ENCODE results near the gene VEPH1. TPM values are rescaled to one million over a fixed set of nuclear protein-coding genes. Genes with fewer than 3 reads are reported as not detected.

The VEPH1 gene
- total RNA-seq, 2 donors from 2014 or later, result 15.0 to 30.0 TPM

DNA sequence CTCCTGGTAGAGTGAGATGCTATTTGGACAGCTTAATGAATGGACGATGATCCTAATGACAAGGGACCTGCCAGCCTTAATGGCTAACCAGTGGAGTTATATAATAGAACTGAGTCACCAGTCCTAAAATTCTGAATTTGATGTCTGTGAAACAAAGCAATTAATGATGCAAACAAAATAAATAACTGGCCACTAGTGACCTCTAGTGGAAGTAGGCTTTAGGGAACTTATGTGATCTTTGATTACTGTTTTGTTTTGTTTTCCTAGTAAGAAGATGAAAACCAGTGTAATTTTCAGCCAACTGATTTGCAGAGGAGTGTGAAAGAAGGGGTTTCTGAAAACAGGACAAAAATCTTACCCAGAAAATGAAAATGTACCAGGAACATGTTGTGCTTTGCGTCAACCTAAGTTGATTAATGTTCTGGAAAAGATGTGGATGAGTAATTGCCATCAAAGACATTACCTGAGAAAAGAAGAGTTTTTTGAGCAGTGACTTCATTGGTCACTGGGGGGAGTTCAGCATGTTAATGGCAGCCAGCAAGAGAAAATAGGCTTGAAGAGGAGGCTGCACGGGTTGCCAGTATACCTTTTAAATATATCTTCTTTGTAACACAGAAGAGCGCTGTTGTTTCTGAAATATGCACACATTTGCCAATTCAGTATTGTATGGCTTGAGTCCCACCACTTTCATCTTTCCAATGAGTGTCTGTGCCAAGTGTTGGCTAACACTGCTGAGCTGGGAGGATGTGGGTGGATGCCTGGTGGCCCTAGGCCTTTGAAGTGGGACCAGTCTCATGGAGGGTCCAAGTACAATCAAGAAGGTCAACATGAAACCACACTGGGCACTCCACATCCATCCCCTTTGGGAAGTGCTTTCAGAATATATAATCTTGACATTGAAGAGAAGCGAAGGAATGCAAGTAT lies 9.3 kb downstream of the VEPH1 start:
- H3K27me3 ChIP-seq, result no peaks in the 10 kb centered on the region
- no peaks in the 10 kb centered on the region for H3K36me3 ChIP-seq (replicated peaks in 1 of 2; ENCODE audit: insufficient read depth in 1 of 2, low read depth in 2 of 2)
- no peak overlapping the region for H3K4me3 ChIP-seq
- ATAC-seq, result peak; percentile 59
- H3K9me3 ChIP-seq, result no peaks in the 10 kb centered on the region
- peak in 1 of 4 donors; percentile 6 for DNase-seq
- H3K27ac ChIP-seq, result peak overlapping the region in 1 of 4 donors; percentile 4
- TF ChIP-seq, protein P1, sequence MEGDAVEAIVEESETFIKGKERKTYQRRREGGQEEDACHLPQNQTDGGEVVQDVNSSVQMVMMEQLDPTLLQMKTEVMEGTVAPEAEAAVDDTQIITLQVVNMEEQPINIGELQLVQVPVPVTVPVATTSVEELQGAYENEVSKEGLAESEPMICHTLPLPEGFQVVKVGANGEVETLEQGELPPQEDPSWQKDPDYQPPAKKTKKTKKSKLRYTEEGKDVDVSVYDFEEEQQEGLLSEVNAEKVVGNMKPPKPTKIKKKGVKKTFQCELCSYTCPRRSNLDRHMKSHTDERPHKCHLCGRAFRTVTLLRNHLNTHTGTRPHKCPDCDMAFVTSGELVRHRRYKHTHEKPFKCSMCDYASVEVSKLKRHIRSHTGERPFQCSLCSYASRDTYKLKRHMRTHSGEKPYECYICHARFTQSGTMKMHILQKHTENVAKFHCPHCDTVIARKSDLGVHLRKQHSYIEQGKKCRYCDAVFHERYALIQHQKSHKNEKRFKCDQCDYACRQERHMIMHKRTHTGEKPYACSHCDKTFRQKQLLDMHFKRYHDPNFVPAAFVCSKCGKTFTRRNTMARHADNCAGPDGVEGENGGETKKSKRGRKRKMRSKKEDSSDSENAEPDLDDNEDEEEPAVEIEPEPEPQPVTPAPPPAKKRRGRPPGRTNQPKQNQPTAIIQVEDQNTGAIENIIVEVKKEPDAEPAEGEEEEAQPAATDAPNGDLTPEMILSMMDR (IDR thresholded peaks at IDR 0.05), result peak; percentile 47 to 71 (median 63)
- TF ChIP-seq POLR2A (IDR thresholded peaks at IDR 0.05), result no peak
- peaks cover 11% of the 10 kb centered on the region for H3K4me1 ChIP-seq
- intact Hi-C loops (cut with DNase I), result loop anchor here (10.0 kb wide), 1 partner anchor 289 kb away; no protein-coding TSS in a partner anchor
- WGBS, 2 donors, result 76 to 77% methylated on average over 5 of the region's 5 CpGs

DNA sequence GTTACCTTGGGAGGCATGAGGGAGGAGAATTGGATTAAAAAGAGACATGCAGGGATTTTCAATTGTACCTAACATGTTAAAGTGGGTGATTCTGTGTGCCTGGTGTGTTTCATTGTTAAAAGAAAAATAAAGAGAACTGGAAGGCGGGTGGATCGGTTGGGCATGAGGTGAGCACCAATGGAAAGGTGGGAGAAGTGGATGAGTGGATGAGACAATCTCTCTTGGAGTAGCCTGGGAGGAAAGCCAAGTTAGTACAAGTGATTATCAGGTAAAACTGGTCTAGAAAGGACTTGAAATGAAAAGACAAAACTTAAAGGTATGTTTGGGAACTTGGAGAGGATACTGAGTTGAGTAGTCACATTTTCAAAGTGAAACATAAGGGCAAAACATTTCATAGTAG lies 12.1 kb downstream of the VEPH1 start:
- intact Hi-C loops (cut with DNase I), result loop anchor here (10.0 kb wide), 1 partner anchor 286 kb away; no protein-coding TSS in a partner anchor
- Histone ChIP-seq H3K27ac (no peak overlapping the region), H3K36me3 (replicated peaks in 1 of 2; ENCODE audit: insufficient read depth in 1 of 2, low read depth in 2 of 2) (no peaks in the 10 kb centered on the region), H3K27me3 (no peaks in the 10 kb centered on the region), H3K4me3 (no peak overlapping the region), H3K4me1 (no peaks in the 10 kb centered on the region), H3K9me3 (no peaks in the 10 kb centered on the region)
- TF ChIP-seq, protein P1 (IDR thresholded peaks at IDR 0.05), result no peak
- TF ChIP-seq POLR2A (IDR thresholded peaks at IDR 0.05), result no peak
- no peak for DNase-seq
- 93 to 100% methylated on average over 2 of the region's 2 CpGs for WGBS, 2 donors
- ATAC-seq, result no peak

DNA sequence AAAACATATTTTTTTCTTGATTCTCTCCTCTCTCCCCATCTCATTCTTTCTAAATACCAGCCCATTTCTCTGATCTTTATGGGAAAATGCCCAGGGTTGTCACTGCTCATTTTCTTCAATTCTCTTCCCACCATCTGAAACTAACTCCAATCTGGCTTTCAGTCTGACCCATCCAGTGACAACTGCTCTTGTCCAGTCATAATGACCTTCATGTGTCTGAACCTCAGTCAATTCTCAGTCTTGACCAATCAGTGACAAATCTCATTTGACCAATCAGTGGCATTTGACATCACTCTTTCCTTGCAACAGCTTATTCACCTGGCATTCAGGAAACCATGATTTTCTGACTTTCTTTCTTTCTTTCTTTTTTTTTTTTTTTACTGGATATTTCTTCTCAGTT lies 15.1 kb downstream of the VEPH1 start:
- Histone ChIP-seq H3K4me1 (no peaks in the 10 kb centered on the region), H3K9me3 (no peaks in the 10 kb centered on the region), H3K27me3 (no peaks in the 10 kb centered on the region), H3K27ac (no peak overlapping the region), H3K4me3 (no peak overlapping the region), H3K36me3 (replicated peaks in 1 of 2; ENCODE audit: insufficient read depth in 1 of 2, low read depth in 2 of 2) (no peaks in the 10 kb centered on the region)
- intact Hi-C loops (cut with DNase I), result no loop called here
- ATAC-seq (no peak), DNase-seq (no peak)
- TF ChIP-seq POLR2A (IDR thresholded peaks at IDR 0.05), result no peak
- TF ChIP-seq, protein P1 (IDR thresholded peaks at IDR 0.05), result no peak

DNA sequence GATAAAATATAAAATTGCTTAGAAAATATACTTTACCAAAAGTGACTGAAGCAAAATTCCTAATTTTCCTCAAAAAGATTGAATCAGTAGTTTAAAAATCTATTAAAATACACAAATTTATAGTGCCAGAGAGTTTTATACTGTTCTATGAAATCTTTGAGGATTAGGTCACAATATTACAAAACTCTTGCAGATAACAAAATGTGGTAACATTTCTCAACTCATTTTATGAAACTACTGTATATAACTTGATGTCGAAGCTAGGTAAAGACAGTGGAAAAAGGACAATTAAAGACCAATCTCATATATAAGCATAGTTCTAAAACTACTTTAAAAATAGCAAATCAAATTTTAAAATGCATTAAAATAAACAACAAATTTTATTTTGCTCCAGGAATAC lies 15.9 kb downstream of the VEPH1 start:
- Histone ChIP-seq H3K9me3 (no peaks in the 10 kb centered on the region), H3K36me3 (replicated peaks in 1 of 2; ENCODE audit: insufficient read depth in 1 of 2, low read depth in 2 of 2) (no peaks in the 10 kb centered on the region), H3K27ac (no peak overlapping the region), H3K4me1 (no peaks in the 10 kb centered on the region), H3K4me3 (no peak overlapping the region), H3K27me3 (no peaks in the 10 kb centered on the region)
- ATAC-seq, result no peak
- 81 to 85% methylated on average over 1 of the region's 1 CpG for WGBS, 2 donors
- TF ChIP-seq POLR2A (IDR thresholded peaks at IDR 0.05), result no peak
- TF ChIP-seq, protein P1 (IDR thresholded peaks at IDR 0.05), result no peak
- no peak for DNase-seq
- intact Hi-C loops (cut with DNase I), result no loop called here

Data from body of pancreas (tissue), 4 donors.